H1 (cell line): ENCODE results near the gene B3GALNT1. TPM values are rescaled to one million over a fixed set of nuclear protein-coding genes. Genes with fewer than 3 reads are reported as not detected.

ENCODE experiments used
- CTCF ChIA-PET: fragments of 300-600 bp; sonication (Branson Sonifier 250); formaldehyde crosslinking; loops from one replicate; lab custom pipeline; 2021; ENCODE audit not compliant: partially characterized antibody; lab: Charles Lee
- POLR2A ChIA-PET: fragments of 300-600 bp; sonication (Branson Sonifier 250); formaldehyde crosslinking; loops from one replicate; lab custom pipeline; 2021; ENCODE audit warnings: inconsistent platforms; ENCODE audit not compliant: partially characterized antibody; lab: Charles Lee
- DNase-seq, 2 experiments: peaks; one replicate each; pipeline versions ENCODE4 v3.0.0 to v3.0.0-alpha.2; 2010 to 2022; ENCODE audit warnings: low spot score in 2 of 2, low read depth in 1 of 2, mixed read lengths in 1 of 2
- FAIRE-seq: peaks from 2 replicates; lab custom pipeline; 2011; peaks lifted over from hg19 to GRCh38; lab: Jason Lieb, UNC
- H2AFZ ChIP-seq: 2 replicates; pipeline ENCODE4 v1.8.1; 2012; ENCODE audit warnings: low read length, inconsistent platforms
- H2AK5ac ChIP-seq: 2 replicates; pipeline ENCODE4 v1.6.1; 2013; ENCODE audit warnings: low read depth, low read length
- H2BK120ac ChIP-seq: replicated peaks from 2 replicates; pipeline ENCODE3; 2013; ENCODE audit warnings: low read depth, low read length, inconsistent platforms
- H2BK12ac ChIP-seq: 2 replicates; pipeline ENCODE4 v1.6.1; 2013; ENCODE audit warnings: low read depth, low read length
- H2BK15ac ChIP-seq: 2 replicates; pipeline ENCODE4 v1.6.1; 2013; ENCODE audit warnings: low read length
- H2BK20ac ChIP-seq: 2 replicates; pipeline ENCODE4 v1.6.1; 2013; ENCODE audit warnings: low read length
- H2BK5ac ChIP-seq: 2 replicates; pipeline ENCODE4 v1.6.1; 2013; ENCODE audit warnings: low read depth, low read length
- H3K14ac ChIP-seq: 2 replicates; pipeline ENCODE4 v1.6.1; 2013; ENCODE audit warnings: inconsistent platforms; ENCODE audit not compliant: insufficient read length
- H3K18ac ChIP-seq: 2 replicates; pipeline ENCODE4 v1.6.1; 2013; ENCODE audit warnings: low read length; ENCODE audit errors: extremely low read depth
- H3K23ac ChIP-seq: 2 replicates; pipeline ENCODE4 v1.6.1; 2013; ENCODE audit warnings: inconsistent platforms; ENCODE audit not compliant: insufficient read length
- H3K23me2 ChIP-seq: 2 replicates; pipeline ENCODE4 v1.6.1; 2013; ENCODE audit warnings: low read depth, low read length
- H3K27ac ChIP-seq: 2 replicates; pipeline ENCODE4 v1.6.1; 2011; ENCODE audit warnings: low read depth, low read length, inconsistent platforms
- H3K27me3 ChIP-seq, 4 experiments: replicated peaks in 1 of 4; 1 replicate in 1 of 4; 2 replicates in 3 of 4; pipeline versions ENCODE4 v1.6.1 to v1.8.1; 2011 to 2013; ENCODE audit warnings: low read length in 3 of 4, mild to moderate bottlenecking in 3 of 4, inconsistent platforms in 2 of 4, mixed read lengths in 2 of 4, moderate library complexity in 1 of 4; ENCODE audit not compliant: control insufficient read depth in 3 of 4, insufficient read depth in 3 of 4; ENCODE audit errors: extremely low read depth in 1 of 4
- H3K36me3 ChIP-seq, 4 experiments: 2 replicates each; pipeline versions ENCODE4 v1.6.1 to v1.8.1; 2011 to 2013; ENCODE audit warnings: mild to moderate bottlenecking in 4 of 4, low read length in 3 of 4, moderate library complexity in 2 of 4, control low read depth in 1 of 4, inconsistent platforms in 1 of 4; ENCODE audit not compliant: insufficient read depth in 4 of 4, control insufficient read depth in 2 of 4
- H3K4ac ChIP-seq: replicated peaks from 2 replicates; pipeline ENCODE3; 2013; ENCODE audit warnings: low read length, low read depth, mixed read lengths, inconsistent platforms; ENCODE audit not compliant: insufficient read length
- H3K4me1 ChIP-seq, 4 experiments: replicated peaks in 1 of 4; 1 replicate in 1 of 4; 2 replicates in 3 of 4; pipeline versions ENCODE4 v1.6.1 to v1.8.1; 2011 to 2013; ENCODE audit warnings: low read length in 3 of 4, inconsistent platforms in 2 of 4, mixed read lengths in 1 of 4; ENCODE audit not compliant: insufficient read depth in 4 of 4, control insufficient read depth in 3 of 4
- H3K4me2 ChIP-seq, 2 experiments: 2 replicates each; pipeline versions ENCODE4 v1.6.1 to v1.8.1; 2011 to 2013; ENCODE audit warnings: low read depth in 2 of 2, low read length in 2 of 2, control low read depth in 1 of 2, inconsistent platforms in 1 of 2, mild to moderate bottlenecking in 1 of 2; ENCODE audit not compliant: insufficient read depth in 1 of 2
- H3K4me3 ChIP-seq, 4 experiments: fragments of 200-600, 300-600 bp in 1 of 4; sonication (generic), shearing (Covaris generic), sonication (Bioruptor Twin) in 1 of 4; 2 replicates each; pipeline versions ENCODE4 v1.5.1 to v1.8.1; 2011 to 2016; ENCODE audit warnings: low read length in 4 of 4, low read depth in 3 of 4, control low read depth in 2 of 4, inconsistent platforms in 2 of 4, mild to moderate bottlenecking in 2 of 4, mixed read lengths in 1 of 4, moderate library complexity in 1 of 4; ENCODE audit not compliant: insufficient read depth in 2 of 4; ENCODE audit errors: extremely low read depth in 1 of 4
- H3K56ac ChIP-seq: replicated peaks from 2 replicates; pipeline ENCODE3; 2013; ENCODE audit warnings: low read depth, mild to moderate bottlenecking, mixed read lengths, low read length, inconsistent platforms; ENCODE audit not compliant: insufficient read length
- H3K79me1 ChIP-seq: 2 replicates; pipeline ENCODE4 v1.6.1; 2013; ENCODE audit warnings: low read depth, low read length, control low read depth
- H3K79me2 ChIP-seq, 2 experiments: 2 replicates each; pipeline versions ENCODE4 v1.6.1 to v1.8.1; 2012 to 2013; ENCODE audit warnings: low read length in 2 of 2, mild to moderate bottlenecking in 2 of 2, inconsistent platforms in 1 of 2; ENCODE audit not compliant: insufficient read depth in 2 of 2, control insufficient read depth in 1 of 2
- H3K9ac ChIP-seq, 4 experiments: replicated peaks in 1 of 4; 1 replicate in 1 of 4; 2 replicates in 3 of 4; pipeline versions ENCODE4 v1.6.1 to v1.8.1; 2011 to 2013; ENCODE audit warnings: low read depth in 3 of 4, low read length in 3 of 4, control low read depth in 2 of 4, mild to moderate bottlenecking in 2 of 4, moderate library complexity in 2 of 4, inconsistent platforms in 1 of 4; ENCODE audit errors: extremely low read depth in 1 of 4
- H3K9me3 ChIP-seq, 2 experiments: 2 replicates each; pipeline versions ENCODE4 v1.6.1 to v1.8.1; 2012 to 2013; ENCODE audit warnings: mild to moderate bottlenecking in 2 of 2, moderate library complexity in 2 of 2, control low read depth in 1 of 2, inconsistent platforms in 1 of 2, low read depth in 1 of 2, low read length in 1 of 2, mixed read lengths in 1 of 2; ENCODE audit not compliant: insufficient read depth in 2 of 2
- H4K20me1 ChIP-seq, 2 experiments: replicated peaks in 1 of 2; 2 replicates each; pipeline versions ENCODE3 to v1.8.1; 2011 to 2013; ENCODE audit warnings: inconsistent platforms in 2 of 2, low read length in 2 of 2, mild to moderate bottlenecking in 1 of 2; ENCODE audit not compliant: insufficient read depth in 2 of 2, control insufficient read depth in 1 of 2
- H4K5ac ChIP-seq: 2 replicates; pipeline ENCODE4 v1.6.1; 2013; ENCODE audit warnings: low read length, low read depth, mixed read lengths, inconsistent platforms; ENCODE audit not compliant: insufficient read length
- H4K8ac ChIP-seq: 2 replicates; pipeline ENCODE4 v1.8.0; 2013; ENCODE audit warnings: mild to moderate bottlenecking, moderate library complexity, low read length, inconsistent platforms; ENCODE audit not compliant: insufficient read depth; ENCODE audit errors: extremely low read depth
- H4K91ac ChIP-seq: replicated peaks from 2 replicates; pipeline ENCODE3; 2013; ENCODE audit warnings: low read length, mixed read lengths, inconsistent platforms; ENCODE audit not compliant: insufficient read length
- CEBPB ChIP-seq: IDR thresholded peaks from 2 replicates; pipeline ENCODE4 v1.6.1; 2012; ENCODE audit warnings: low read depth, low read length
- EZH2 ChIP-seq: fragments of 200-600 bp; sonication (generic); IDR thresholded peaks from 2 replicates; pipeline ENCODE4 v1.7.1; 2012; ENCODE audit warnings: low read depth, mild to moderate bottlenecking, moderate library complexity, low read length, inconsistent platforms; ENCODE audit not compliant: severe bottlenecking
- FOSL1 ChIP-seq: IDR thresholded peaks from 2 replicates; pipeline ENCODE4 v1.6.1; 2011; ENCODE audit warnings: mild to moderate bottlenecking, low read depth, low read length, moderate library complexity; ENCODE audit not compliant: insufficient read depth
- KDM4A ChIP-seq: IDR thresholded peaks from one replicate; pipeline ENCODE4 v1.7.1; 2012; ENCODE audit warnings: low read depth, mild to moderate bottlenecking, moderate library complexity, low read length, inconsistent platforms; ENCODE audit not compliant: severe bottlenecking
- POLR2AphosphoS5 ChIP-seq: IDR thresholded peaks from 2 replicates; pipeline ENCODE4 v1.6.1; 2011; ENCODE audit warnings: low read depth, low read length
- POU5F1 ChIP-seq: IDR thresholded peaks from 2 replicates; pipeline ENCODE4 v1.6.1; 2011; ENCODE audit warnings: low read depth, mild to moderate bottlenecking, low read length, moderate library complexity
- RFX5 ChIP-seq: IDR thresholded peaks from 2 replicates; pipeline ENCODE4 v1.6.1; 2011; ENCODE audit warnings: low read depth, low read length, improper control_type of control experiment, borderline replicate concordance
- RNF2 ChIP-seq: fragments of 200-900, 300-1000 bp; sonication (generic); IDR thresholded peaks from 2 replicates; pipeline ENCODE4 v1.7.1; 2016; ENCODE audit warnings: borderline replicate concordance, low read depth, mild to moderate bottlenecking, antibody characterized with exemption, low read length; ENCODE audit not compliant: poor library complexity, severe bottlenecking; ENCODE audit errors: missing control alignments
- SP1 ChIP-seq: IDR thresholded peaks from 2 replicates; pipeline ENCODE4 v1.6.1; 2011; ENCODE audit warnings: low read depth, low read length
- SRF ChIP-seq: IDR thresholded peaks from 2 replicates; pipeline ENCODE4 v1.6.1; 2011; ENCODE audit warnings: mild to moderate bottlenecking, low read depth, low read length, moderate library complexity
- WGBS, 2 experiments: shearing (Covaris generic) in 1 of 2; methylation state at CpG; one replicate each; pipeline versions ENCODE4 v1.1.6 to v1.1.7; 2013 to 2015; ENCODE audit warnings: low lambda C conversion rate in 2 of 2, mixed read lengths in 2 of 2, inconsistent platforms in 1 of 2, low coverage in 1 of 2, missing lambda C conversion rate in 1 of 2; ENCODE audit not compliant: insufficient replicate concordance in 2 of 2, insufficient coverage in 1 of 2, insufficient read length in 1 of 2; ENCODE audit errors: extremely low coverage in 1 of 2, missing lambda C conversion rate in 1 of 2; 5-methylcytosine and 5-hydroxymethylcytosine counted together
- polyA plus RNA-seq, 7 experiments: library from polyadenylated mRNA; depleted of rRNA in 3 of 7; stranded (reverse) in 5 of 7; unstranded in 2 of 7; fragments of >200 nt in 5 of 7; fragments of 200-250 nt in 2 of 7; gene quantifications; 1 replicate in 5 of 7; 2 replicates in 1 of 7; 4 replicates in 1 of 7; pipeline versions ENCODE4 v1.2.1 to v1.2.3, GENCODE V29; 2011 to 2013; ENCODE audit warnings: missing spikeins in 2 of 7, mixed read lengths in 2 of 7
- total RNA-seq: library from RNA; stranded (reverse); fragmentation: NEBNext Ultra II Directional; extraction: Animal tissue kit (Norgen Biotek cat#: 25700); gene quantifications from 2 replicates; pipeline ENCODE4 v1.2.1, GENCODE V29; 2021
- TF ChIP-seq, protein P1 (sequence below): IDR thresholded peaks from 2 replicates; pipeline ENCODE4 v1.6.1; 2012; ENCODE audit warnings: inconsistent platforms

Gene B3GALNT1
- total and polyA plus RNA-seq, 2 of the 8 experiments (the other 6 are each of a cell fraction or from before 2014, with no cell fraction given), result 5.0 to 8.1 TPM

DNA sequence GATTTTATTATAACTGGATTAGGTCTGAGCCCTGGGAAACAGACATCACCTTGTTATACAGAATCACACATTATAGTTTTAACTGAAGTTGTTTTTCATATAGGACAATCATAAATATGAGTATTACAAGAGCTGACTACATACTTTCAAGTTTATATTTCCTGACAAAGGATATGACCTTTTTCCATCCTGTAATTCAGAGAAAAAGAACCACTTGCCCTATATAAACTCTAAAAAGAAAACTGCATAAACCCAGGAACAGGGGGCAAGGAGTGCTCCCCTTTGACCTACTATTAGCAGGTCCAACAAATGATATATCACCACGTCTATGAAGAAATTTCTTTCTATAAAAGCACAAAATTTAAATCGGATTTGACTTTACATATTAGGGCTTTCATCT is 20.9 kb downstream of the B3GALNT1 start:
- POLR2A ChIA-PET, result no interaction called here
- 82% methylated on average over 2 of the region's 2 CpGs; no CpG with 5 or more reads in 1 of the 2 experiments for WGBS, 2 experiments

More for the DNA sequence above, 20.9 kb downstream of the B3GALNT1 start:
- Histone ChIP-seq H3K36me3 (peaks cover 0 to 4% (median 0%) of the 10 kb centered on the region in 4 experiments; a peak in 1 of 8 replicates), H3K23ac (no peak overlapping the region), H4K20me1 (no peaks in the 10 kb centered on the region), H4K8ac (no peak overlapping the region), H3K27me3 (no peaks in the 10 kb centered on the region), H3K4ac (no peak overlapping the region), H2BK5ac (no peak overlapping the region), H4K91ac (no peak overlapping the region), H3K14ac (no peak overlapping the region), H3K23me2 (no peaks in the 10 kb centered on the region), H4K5ac (no peak overlapping the region), H2BK12ac (no peak overlapping the region), H3K56ac (no peak overlapping the region), H2BK20ac (no peak overlapping the region), H3K18ac (no peak overlapping the region), H3K9me3 (no peaks in the 10 kb centered on the region), H2AK5ac (no peak overlapping the region), H3K9ac (no peak overlapping the region), H2BK15ac (no peak overlapping the region), H3K79me1 (no peaks in the 10 kb centered on the region), H2BK120ac (no peak overlapping the region), H3K4me2 (no peak overlapping the region), H3K79me2 (no peaks in the 10 kb centered on the region), H2AFZ (no peak overlapping the region), H3K4me3 (no peak overlapping the region), H3K27ac (no peak overlapping the region), H3K4me1 (no peaks in the 10 kb centered on the region)
- FAIRE-seq, result no peak
- DNase-seq, result no peak
- no peak for TF ChIP-seq EZH2
- no peak for TF ChIP-seq RFX5
- TF ChIP-seq SP1, result no peak
- TF ChIP-seq POLR2AphosphoS5, result no peak
- TF ChIP-seq RNF2, result no peak
- TF ChIP-seq, protein P1, sequence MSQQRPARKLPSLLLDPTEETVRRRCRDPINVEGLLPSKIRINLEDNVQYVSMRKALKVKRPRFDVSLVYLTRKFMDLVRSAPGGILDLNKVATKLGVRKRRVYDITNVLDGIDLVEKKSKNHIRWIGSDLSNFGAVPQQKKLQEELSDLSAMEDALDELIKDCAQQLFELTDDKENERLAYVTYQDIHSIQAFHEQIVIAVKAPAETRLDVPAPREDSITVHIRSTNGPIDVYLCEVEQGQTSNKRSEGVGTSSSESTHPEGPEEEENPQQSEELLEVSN, result no peak
- TF ChIP-seq POU5F1, result no peak
- TF ChIP-seq SRF, result no peak
- TF ChIP-seq CEBPB, result no peak
- TF ChIP-seq FOSL1, result no peak
- TF ChIP-seq KDM4A, result no peak
- CTCF ChIA-PET, result no interaction called here
